HepG2 (cell line): ENCODE measurements around the gene TBC1D10A. TPM values are rescaled to one million over a fixed set of nuclear protein-coding genes. Genes with fewer than 3 reads are reported as not detected.

Experiments
- ATAC-seq: fragments of 200-7000 bp; cut with Tn5 transposase; 3 replicates; pipeline ENCODE4 v1.9.1; 2020; ENCODE audit warnings: mild to moderate bottlenecking, moderate library complexity
- BruUV-seq: library from RNA; stranded (reverse); fragments of 400-500 nt; replicated peaks from 2 replicates; lab custom pipeline; 2021; lab: Mats Ljungman, UMichigan
- CTCF ChIA-PET: fragments of 300-600 bp; formaldehyde crosslinking; extraction: SDS; loops from one replicate; lab custom pipeline; 2021; ENCODE audit warnings: low total read pairs, inconsistent platforms, low intra/inter-chr PET ratio; lab: Yijun Ruan, JAX
- POLR2A ChIA-PET: fragments of 350-600 bp; sonication (Branson Sonifier 250); formaldehyde crosslinking; loops from one replicate; lab custom pipeline; 2020; ENCODE audit warnings: antibody characterized with exemption, inconsistent platforms; lab: Yijun Ruan, JAX
- DNase-seq: peaks from one replicate; pipeline ENCODE4 v3.0.0-alpha.2; 2015; ENCODE audit warnings: low spot score
- FAIRE-seq: peaks from 3 replicates; lab custom pipeline; 2011; peaks lifted over from hg19 to GRCh38; lab: Jason Lieb, UNC
- H2AFZ ChIP-seq: one replicate; pipeline ENCODE4 v1.6.1; 2011; ENCODE audit warnings: low read length, inconsistent platforms
- H3K27ac ChIP-seq: fragments of 300-600 bp; 3 replicates; pipeline ENCODE4 v1.8.0; 2011; ENCODE audit warnings: mixed run types, mild to moderate bottlenecking, mixed read lengths, low read length, inconsistent platforms; ENCODE audit not compliant: insufficient read depth; ENCODE audit errors: extremely low read length
- H3K27me3 ChIP-seq, 2 experiments: fragments of 200-600 bp in 1 of 2; 2 replicates in 1 of 2; 3 replicates in 1 of 2; pipeline versions ENCODE4 v1.6.0 to v1.8.0; 2011; ENCODE audit warnings: low read length in 2 of 2, mild to moderate bottlenecking in 2 of 2, moderate library complexity in 2 of 2, inconsistent platforms in 1 of 2; ENCODE audit not compliant: insufficient read depth in 2 of 2, control insufficient read depth in 1 of 2
- H3K36me3 ChIP-seq, 2 experiments: fragments of 200-600 bp in 1 of 2; replicated peaks in 1 of 2; 2 replicates in 1 of 2; 3 replicates in 1 of 2; pipeline versions ENCODE4 v1.5.1 to v1.8.0; 2011; ENCODE audit warnings: low read length in 2 of 2, inconsistent platforms in 1 of 2; ENCODE audit not compliant: insufficient read depth in 2 of 2, control insufficient read depth in 1 of 2
- H3K4me1 ChIP-seq: 2 replicates; pipeline ENCODE4 v1.5.1; 2012; ENCODE audit warnings: low read length, inconsistent platforms; ENCODE audit not compliant: insufficient read depth
- H3K4me2 ChIP-seq: 2 replicates; pipeline ENCODE4 v1.6.0; 2011; ENCODE audit warnings: low read depth, low read length, inconsistent platforms
- H3K4me3 ChIP-seq, 3 experiments: fragments of 200-600 bp in 1 of 3; sonication (generic), shearing (Covaris generic) in 1 of 3; replicated peaks in 1 of 3; 2 replicates each; pipeline ENCODE4 v1.5.1; 2011 to 2016; ENCODE audit warnings: low read length in 3 of 3, inconsistent platforms in 2 of 3, low read depth in 2 of 3, mild to moderate bottlenecking in 2 of 3, control low read depth in 1 of 3, mixed read lengths in 1 of 3; ENCODE audit not compliant: insufficient read depth in 1 of 3
- H3K79me2 ChIP-seq: one replicate; pipeline ENCODE4 v1.6.1; 2011; ENCODE audit warnings: low read length, inconsistent platforms; ENCODE audit not compliant: insufficient read depth
- H3K9ac ChIP-seq: 2 replicates; pipeline ENCODE4 v1.6.0; 2011; ENCODE audit warnings: mild to moderate bottlenecking, low read depth, low read length, inconsistent platforms; ENCODE audit not compliant: insufficient read depth
- H3K9me3 ChIP-seq: 2 replicates; pipeline ENCODE4 v1.5.1; 2012; ENCODE audit warnings: mild to moderate bottlenecking, low read length
- H4K20me1 ChIP-seq: 2 replicates; pipeline ENCODE4 v1.6.0; 2011; ENCODE audit warnings: inconsistent platforms, mild to moderate bottlenecking, low read length, moderate library complexity; ENCODE audit not compliant: insufficient read depth
- CHD2 ChIP-seq: IDR thresholded peaks from 2 replicates; pipeline ENCODE4 v1.6.1; 2011; ENCODE audit warnings: low read depth, low read length, improper control_type of control experiment
- ELF3 ChIP-seq: IDR thresholded peaks from 2 replicates; pipeline ENCODE4 v1.6.1; 2016; ENCODE audit warnings: missing genetic modification reagents, missing compliant biosample characterization
- HNRNPLL ChIP-seq: fragments of 200-400 bp; formaldehyde crosslinking; IDR thresholded peaks from 2 replicates; pipeline ENCODE4 v1.6.1; 2017; ENCODE audit warnings: mild to moderate bottlenecking, low read depth, low read length; ENCODE audit not compliant: poor library complexity, severe bottlenecking
- KLF15 ChIP-seq: sonication (generic); formaldehyde crosslinking; IDR thresholded peaks from 2 replicates; pipeline ENCODE4 v1.8.1; 2023; ENCODE audit warnings: borderline replicate concordance, mild to moderate bottlenecking, inconsistent platforms, missing genetic modification reagents, mixed read lengths
- MED1 ChIP-seq: sonication (generic); formaldehyde crosslinking; IDR thresholded peaks from 2 replicates; pipeline ENCODE4 v1.4.0; 2020; ENCODE audit warnings: missing genetic modification reagents
- MEIS2 ChIP-seq: sonication (generic); formaldehyde crosslinking; IDR thresholded peaks from 2 replicates; pipeline ENCODE4 v1.9.0; 2021; ENCODE audit warnings: mild to moderate bottlenecking, missing genetic modification reagents
- POGZ ChIP-seq: sonication (generic); formaldehyde crosslinking; IDR thresholded peaks from 2 replicates; pipeline ENCODE4 v1.4.0; 2020; ENCODE audit warnings: mild to moderate bottlenecking, missing genetic modification reagents
- RBAK ChIP-seq: sonication (generic); formaldehyde crosslinking; IDR thresholded peaks from 2 replicates; pipeline ENCODE4 v1.5.1; 2020; ENCODE audit warnings: mild to moderate bottlenecking, missing genetic modification reagents
- SPEN ChIP-seq: sonication (generic); formaldehyde crosslinking; IDR thresholded peaks from 2 replicates; pipeline ENCODE4 v1.5.1; 2020; ENCODE audit warnings: low read depth, mild to moderate bottlenecking, missing genetic modification reagents
- SYNCRIP ChIP-seq: fragments of 200-400 bp; formaldehyde crosslinking; IDR thresholded peaks from 2 replicates; pipeline ENCODE4 v1.6.1; 2018; ENCODE audit warnings: mild to moderate bottlenecking, low read depth, low read length; ENCODE audit not compliant: insufficient read depth
- TFAP4 ChIP-seq: sonication (generic); IDR thresholded peaks from 2 replicates; pipeline ENCODE4 v1.6.1; 2016; ENCODE audit warnings: low read depth, borderline replicate concordance
- XRCC5 ChIP-seq: fragments of 200-400 bp; formaldehyde crosslinking; optimal IDR thresholded peaks from 2 replicates; pipeline ENCODE3; 2017; ENCODE audit warnings: mild to moderate bottlenecking, low read length
- ZGPAT ChIP-seq: IDR thresholded peaks from 2 replicates; pipeline ENCODE4 v1.6.1; 2016; ENCODE audit warnings: mild to moderate bottlenecking
- WGBS: methylation state at CpG from one replicate; pipeline ENCODE4 v1.1.6; 2017; ENCODE audit warnings: low lambda C conversion rate; 5-methylcytosine and 5-hydroxymethylcytosine counted together
- in situ Hi-C: cut with HindIII; loops from 2 replicates; pipeline ENCODE4 v1.10.0; 2017; ENCODE audit warnings: low pct_unique_long_range_greater_than_20kb; ENCODE audit not compliant: extremely low pct_ligation_motif_present
- intact Hi-C: fragments of 100-400 bp; cut with micrococcal nuclease; formaldehyde crosslinking; loops from one replicate; pipeline ENCODE4 v1.10.0; 2022; ENCODE audit not compliant: unreplicated experiment
- polyA plus RNA-seq, 8 experiments: library from polyadenylated mRNA; depleted of rRNA in 3 of 8; stranded (reverse) in 7 of 8; unstranded in 1 of 8; fragments of >200 nt; fragmentation: Illumina TruSeq in 4 of 8; extraction: Trizol in 4 of 8; gene quantifications; 2 replicates each; pipeline versions ENCODE4 v1.2.1 to v1.2.3, GENCODE V29; 2011 to 2016; ENCODE audit warnings: low read depth in 4 of 8, missing spikeins in 1 of 8, mixed read lengths in 1 of 8; ENCODE audit not compliant: insufficient read depth in 1 of 8
- total RNA-seq, 5 experiments: library from RNA; depleted of rRNA; stranded (reverse); fragments of >200 nt; fragmentation: Illumina TruSeq; extraction: Trizol; gene quantifications; 2 replicates each; pipeline ENCODE4 v1.2.3, GENCODE V29; 2016; ENCODE audit warnings: low read depth in 1 of 5
- TF ChIP-seq, protein P1 (sequence below): IDR thresholded peaks from 2 replicates; pipeline ENCODE4 v1.6.1; 2012; ENCODE audit warnings: low read length, improper control_type of control experiment

TBC1D10A gene
- total and polyA plus RNA-seq, 2 of the 13 experiments (the other 11 are each of a cell fraction or from before 2014, with no cell fraction given): 4.2 to 4.9 TPM

GRCh38 chr22:30356449-30357235, 29.9 kb upstream of the TBC1D10A start, which contains the start of the genes CCDC157 and SF3A1:
Gene CCDC157, plus strand, starts transcription at chr22:30357007. Its CDS starts 8,994 bp downstream, at chr22:30366001.
Gene SF3A1, minus strand, starts transcription at chr22:30356894. Its CDS starts 102 bp downstream, at chr22:30356792.
- 4% methylated on average over 12 of the region's 91 CpGs for WGBS
- H3K36me3 ChIP-seq: peaks cover 9 to 27% of the 10 kb centered on the region in 2 experiments; a peak in 4 of 5 replicates
- FAIRE-seq: peak; percentile 40
- intact Hi-C loops: no loop called here
- H3K9me3 ChIP-seq: no peaks in the 10 kb centered on the region
- peak within 1 kb of the TSS; percentile 93 for H3K27ac ChIP-seq
- H3K9ac ChIP-seq: peak within 1 kb of the TSS; percentile 99
- ChIA-PET CTCF (no interaction called here), POLR2A (interaction anchor here (0.7 to 2.0 kb wide), 16 partner anchors 10 to 93 kb away, joined by 3 to 39 read pairs (median 4); partner anchors contain the start of genes CASTOR1, RNF215 and TBC1D10A)
- DNase-seq: peak; percentile 88
- peak within 1 kb of the TSS; percentile 89 to 99 (median 96) for H3K4me3 ChIP-seq
- peak; percentile 97 for ATAC-seq
- no TSS peak for BruUV-seq
- H3K27me3 ChIP-seq: no peaks in the 10 kb centered on the region; a peak in 2 of 5 replicates
- H2AFZ ChIP-seq: no peak within 1 kb of the TSS
- in situ Hi-C loops: no loop called here
- peaks cover 19% of the 10 kb centered on the region for H4K20me1 ChIP-seq
- peaks cover 50% of the 10 kb centered on the region for H3K4me1 ChIP-seq
- H3K4me2 ChIP-seq: peak within 1 kb of the TSS; percentile 83
- peaks cover 27% of the 10 kb centered on the region for H3K79me2 ChIP-seq
- peak; percentile 81 for TF ChIP-seq CHD2
- peak; percentile 93 for TF ChIP-seq ZGPAT (CRISPR knock-in tag)
- peak; percentile 93 for TF ChIP-seq POGZ (CRISPR knock-in tag)
- peak; percentile 62 for TF ChIP-seq MED1 (CRISPR knock-in tag)
- TF ChIP-seq MEIS2 (CRISPR knock-in tag): peak; percentile 49; the same call in 1 of the 2 replicates
- TF ChIP-seq KLF15 (CRISPR knock-in tag): peak; percentile 59; the same call in 1 of the 2 replicates
- TF ChIP-seq SYNCRIP: no peak
- TF ChIP-seq RBAK: no peak
- TF ChIP-seq, protein P1, sequence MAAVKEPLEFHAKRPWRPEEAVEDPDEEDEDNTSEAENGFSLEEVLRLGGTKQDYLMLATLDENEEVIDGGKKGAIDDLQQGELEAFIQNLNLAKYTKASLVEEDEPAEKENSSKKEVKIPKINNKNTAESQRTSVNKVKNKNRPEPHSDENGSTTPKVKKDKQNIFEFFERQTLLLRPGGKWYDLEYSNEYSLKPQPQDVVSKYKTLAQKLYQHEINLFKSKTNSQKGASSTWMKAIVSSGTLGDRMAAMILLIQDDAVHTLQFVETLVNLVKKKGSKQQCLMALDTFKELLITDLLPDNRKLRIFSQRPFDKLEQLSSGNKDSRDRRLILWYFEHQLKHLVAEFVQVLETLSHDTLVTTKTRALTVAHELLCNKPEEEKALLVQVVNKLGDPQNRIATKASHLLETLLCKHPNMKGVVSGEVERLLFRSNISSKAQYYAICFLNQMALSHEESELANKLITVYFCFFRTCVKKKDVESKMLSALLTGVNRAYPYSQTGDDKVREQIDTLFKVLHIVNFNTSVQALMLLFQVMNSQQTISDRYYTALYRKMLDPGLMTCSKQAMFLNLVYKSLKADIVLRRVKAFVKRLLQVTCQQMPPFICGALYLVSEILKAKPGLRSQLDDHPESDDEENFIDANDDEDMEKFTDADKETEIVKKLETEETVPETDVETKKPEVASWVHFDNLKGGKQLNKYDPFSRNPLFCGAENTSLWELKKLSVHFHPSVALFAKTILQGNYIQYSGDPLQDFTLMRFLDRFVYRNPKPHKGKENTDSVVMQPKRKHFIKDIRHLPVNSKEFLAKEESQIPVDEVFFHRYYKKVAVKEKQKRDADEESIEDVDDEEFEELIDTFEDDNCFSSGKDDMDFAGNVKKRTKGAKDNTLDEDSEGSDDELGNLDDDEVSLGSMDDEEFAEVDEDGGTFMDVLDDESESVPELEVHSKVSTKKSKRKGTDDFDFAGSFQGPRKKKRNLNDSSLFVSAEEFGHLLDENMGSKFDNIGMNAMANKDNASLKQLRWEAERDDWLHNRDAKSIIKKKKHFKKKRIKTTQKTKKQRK: no peak
- TF ChIP-seq SPEN: peak; percentile 92
- no peak for TF ChIP-seq TFAP4
- peak; percentile 69; the same call in 1 of the 2 replicates for TF ChIP-seq ELF3
- no peak for TF ChIP-seq XRCC5
- TF ChIP-seq HNRNPLL: peak; percentile 83
